Jurkat, Clone E6-1 (cell line): ENCODE data around the gene RAB8B. TPM values are rescaled to one million over a fixed set of nuclear protein-coding genes. Genes with fewer than 3 reads are reported as not detected.
A peak's percentile ranks its signal among the peaks of the same experiment; 100 is the strongest.

Source experiments
- DNase-seq: peaks from one replicate; pipeline ENCODE4 v3.0.0-alpha.2; 2011; ENCODE audit warnings: low read depth, low spot score
- H3K4me3 ChIP-seq: 2 replicates; pipeline ENCODE4 v1.5.1; 2011; ENCODE audit warnings: mild to moderate bottlenecking, low read length, control low read depth, moderate library complexity
- polyA plus RNA-seq: library from polyadenylated mRNA; unstranded; fragments of >200 nt; gene quantifications from one replicate; pipeline ENCODE4 v1.2.1, GENCODE V29; 2012; ENCODE audit warnings: missing spikeins; ENCODE audit not compliant: insufficient read length, insufficient read depth

Gene RAB8B
- polyA plus RNA-seq, result 45.0 TPM

DNA sequence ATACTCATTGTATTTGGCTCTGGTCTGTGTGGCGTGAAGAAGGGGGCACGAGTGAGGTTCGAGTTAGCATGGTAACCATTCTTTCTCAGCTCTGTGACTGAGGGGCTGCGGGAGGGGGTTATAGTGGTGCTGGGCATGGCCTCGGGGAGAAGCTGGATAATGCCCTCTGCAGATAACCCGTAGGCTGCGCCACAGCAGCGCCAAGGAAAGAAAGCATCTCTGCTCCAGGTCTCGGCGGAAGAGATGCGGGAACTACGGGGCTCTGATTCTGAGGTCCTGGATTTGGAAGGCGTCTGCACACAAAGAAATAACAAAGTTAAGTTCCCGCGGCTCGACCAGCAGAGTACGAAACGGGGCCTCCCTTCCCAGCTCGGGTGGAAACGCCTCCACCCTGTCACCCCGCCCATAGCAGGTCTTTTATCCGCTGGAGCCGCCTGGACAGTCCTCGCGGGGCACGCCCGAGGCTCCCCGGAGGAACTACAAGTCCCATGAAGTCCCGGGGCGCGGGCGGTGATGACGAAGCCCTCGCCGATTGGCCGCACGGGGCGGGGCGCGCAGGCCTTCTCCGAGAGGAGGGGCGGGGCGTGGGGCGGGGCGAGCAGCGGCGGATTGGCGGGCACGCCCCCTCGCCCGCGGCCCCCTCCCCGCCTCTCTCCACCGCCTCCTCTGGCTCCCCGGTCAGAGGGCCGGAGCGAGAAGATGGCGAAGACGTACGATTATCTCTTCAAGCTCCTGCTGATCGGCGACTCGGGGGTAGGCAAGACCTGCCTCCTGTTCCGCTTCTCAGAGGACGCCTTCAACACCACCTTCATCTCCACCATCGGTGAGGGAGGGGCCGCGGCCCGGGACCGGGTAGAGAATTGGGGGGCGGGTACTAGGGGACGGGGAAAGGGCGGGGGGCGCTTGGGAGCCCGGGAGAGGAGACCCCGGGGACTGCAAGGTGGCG is at the start of gene RAB8B:
TSS of gene RAB8B (plus strand) at position 681 of the 946 bp plus-strand sequence. CDS start at position 700, 19 bp downstream.
- peak; percentile 87 for DNase-seq
- H3K4me3 ChIP-seq, result peak within 1 kb of the TSS; percentile 90

DNA sequence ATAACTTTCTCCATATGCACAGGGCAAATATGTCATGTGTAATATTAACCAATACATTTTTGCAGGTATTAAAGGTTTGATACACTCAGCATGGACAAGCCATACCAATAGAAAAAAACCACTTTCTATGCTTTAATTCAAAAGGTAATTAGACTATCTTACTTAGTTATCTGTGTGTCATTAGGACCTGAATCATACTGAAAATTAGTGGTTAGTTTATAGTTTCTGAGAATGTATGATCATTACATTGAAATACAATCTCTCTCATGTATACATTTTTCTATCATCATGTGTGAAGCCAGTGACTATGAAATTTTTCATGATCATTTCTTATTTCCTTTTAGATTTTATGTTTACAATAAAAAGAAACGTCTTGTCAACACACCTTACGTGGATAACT is 48.5 kb upstream of the RAB8B start:
- DNase-seq, result no peak
- no peak overlapping the region for H3K4me3 ChIP-seq

GRCh38 chr15:63145426-63145825 is 44.0 kb upstream of the RAB8B start:
- no peak for DNase-seq
- no peak overlapping the region for H3K4me3 ChIP-seq

- H3K4me3 ChIP-seq, result no peak overlapping the region
- DNase-seq, result no peak
Measured at GRCh38 chr15:63146684-63147083, 42.7 kb upstream of the RAB8B start.

GRCh38 chr15:63151665-63152064 is 37.7 kb upstream of the RAB8B start:
- DNase-seq, result no peak
- no peak overlapping the region for H3K4me3 ChIP-seq

GRCh38 chr15:63155486-63155885 is 33.9 kb upstream of the RAB8B start:
- DNase-seq, result no peak
- no peak overlapping the region for H3K4me3 ChIP-seq

- DNase-seq, result no peak
- H3K4me3 ChIP-seq, result peak overlapping the region; percentile 87
Measured at GRCh38 chr15:63156086-63156710, 33.2 kb upstream of the RAB8B start.

- DNase-seq, result no peak
Measured at GRCh38 chr15:63156755-63157117, 32.7 kb upstream of the RAB8B start.

DNA sequence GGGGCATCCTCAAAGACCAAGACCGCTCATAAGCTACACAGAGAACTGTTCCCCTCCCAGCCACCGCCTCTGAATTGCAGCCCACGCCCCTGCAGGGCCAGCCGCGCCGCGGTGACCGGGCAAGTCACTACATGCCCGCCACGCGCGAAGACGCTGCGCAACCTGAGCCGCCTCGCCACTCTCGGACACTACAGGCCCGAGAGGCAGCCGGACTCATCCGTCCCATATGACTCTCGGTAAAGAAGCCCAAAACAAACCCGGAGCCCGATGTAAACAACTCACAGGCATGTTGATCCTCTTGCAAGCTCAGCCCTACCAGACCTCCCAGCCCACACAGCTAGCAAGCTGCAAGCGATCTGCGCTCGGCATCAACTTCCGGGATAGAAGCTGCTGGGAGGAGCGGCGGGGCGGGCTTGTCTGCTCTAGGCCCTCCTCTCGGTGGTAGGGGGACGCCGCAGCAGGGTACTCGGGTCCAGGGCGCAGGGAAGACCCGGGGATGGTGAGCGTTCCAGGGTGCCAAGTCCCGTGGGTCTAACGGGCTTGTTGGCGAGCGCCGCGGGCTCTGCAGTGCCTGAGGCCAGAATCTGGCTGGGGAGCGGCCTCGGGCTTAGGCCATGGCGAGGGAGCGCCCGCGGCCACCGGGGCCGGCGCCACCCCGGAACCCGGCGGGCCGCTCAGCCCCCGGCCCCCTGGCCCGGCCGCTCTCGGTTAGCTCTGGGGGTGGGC is 32.1 kb upstream of the RAB8B start, which contains the start of gene RPS27L:
TSS of gene RPS27L (minus strand) at position 360 of the 726 bp plus-strand sequence. CDS start at position 288, 72 bp downstream.
- peak; percentile 88 for DNase-seq
- peak within 1 kb of the TSS; percentile 87 for H3K4me3 ChIP-seq

More at GRCh38 chr15:63156755-63157117, 32.7 kb upstream of the RAB8B start:
- peak overlapping the region; percentile 87 for H3K4me3 ChIP-seq

- H3K4me3 ChIP-seq, result peak overlapping the region; percentile 87
- no peak for DNase-seq
Measured at GRCh38 chr15:63157891-63158431, 31.4 kb upstream of the RAB8B start.

- DNase-seq, result no peak
- no peak overlapping the region for H3K4me3 ChIP-seq
Measured at GRCh38 chr15:63160638-63161037, 28.8 kb upstream of the RAB8B start.

- H3K4me3 ChIP-seq, result no peak overlapping the region
- DNase-seq, result no peak
Measured at GRCh38 chr15:63163217-63163616, 26.2 kb upstream of the RAB8B start.

DNA sequence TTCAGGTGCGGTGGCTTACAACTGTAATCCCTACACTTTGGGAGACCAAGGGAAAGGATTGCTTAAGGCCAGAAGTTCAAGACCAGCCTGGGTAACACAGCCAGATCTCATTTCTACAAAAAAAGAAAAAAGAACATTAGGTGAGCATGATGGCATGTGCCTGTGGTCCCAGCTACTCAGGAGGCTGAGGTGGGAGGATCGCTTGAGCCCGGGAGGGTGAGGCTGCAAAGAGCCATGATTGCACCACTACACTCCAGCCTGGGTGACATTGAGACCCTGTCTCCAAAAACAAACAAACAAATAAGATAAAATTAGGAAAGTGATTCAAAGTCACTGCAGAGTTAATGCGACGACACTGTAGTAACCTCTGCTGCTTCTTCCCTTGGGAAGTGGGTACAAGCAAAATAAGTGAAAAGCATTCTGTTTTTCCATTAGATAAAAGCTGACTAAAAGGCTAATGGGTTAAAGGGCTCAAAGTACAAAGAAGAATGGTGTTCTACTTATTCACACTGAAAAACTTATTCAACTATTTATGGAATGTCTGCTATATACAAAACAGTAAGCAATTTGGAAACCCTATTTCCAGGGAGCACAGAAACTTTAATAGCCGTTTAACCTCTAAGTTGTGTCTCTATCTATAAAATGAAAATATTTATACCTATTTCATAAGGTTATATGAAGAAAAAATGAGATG is 24.1 kb upstream of the RAB8B start:
- no peak overlapping the region for H3K4me3 ChIP-seq
- DNase-seq, result no peak

DNA sequence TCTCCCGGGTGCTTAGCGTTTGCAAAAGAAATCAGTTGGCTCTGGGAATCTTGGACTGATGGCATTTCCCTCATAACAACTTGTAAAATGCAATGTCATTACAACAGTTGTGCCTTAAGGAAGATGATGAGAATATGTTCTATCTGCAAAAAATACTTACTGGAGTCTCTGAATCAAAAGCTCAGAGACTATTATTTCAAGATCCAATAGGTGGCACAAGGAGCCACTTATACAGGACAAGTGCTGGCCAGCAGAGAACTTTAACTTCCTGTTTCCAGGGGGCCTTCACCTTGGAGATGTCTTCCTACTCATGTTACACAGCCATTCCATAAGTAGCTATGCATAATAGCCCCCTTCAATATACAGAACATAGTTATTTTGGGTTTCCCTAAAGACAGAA is 23.2 kb upstream of the RAB8B start:
- no peak overlapping the region for H3K4me3 ChIP-seq
- peak; percentile 39 for DNase-seq

DNA sequence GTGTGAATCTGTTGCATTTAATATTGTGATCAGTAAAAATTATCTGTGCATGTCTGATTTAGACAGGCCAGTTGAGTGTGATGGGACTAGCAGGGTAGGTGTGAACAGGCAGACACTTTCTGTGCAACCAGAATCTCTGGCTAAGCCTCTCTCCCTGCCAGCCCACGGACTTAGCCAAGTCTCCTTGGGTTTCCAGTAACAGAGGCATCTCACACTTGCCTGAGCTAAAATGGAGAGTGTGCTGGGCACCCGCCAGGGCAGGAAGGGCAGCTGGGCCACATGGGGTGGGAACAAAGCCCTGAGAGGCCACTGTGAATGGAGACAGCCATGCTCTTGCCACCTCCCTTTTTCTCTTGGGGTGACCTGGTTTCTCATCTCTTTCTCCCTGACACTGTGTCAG is 19.6 kb upstream of the RAB8B start:
- DNase-seq, result no peak
- H3K4me3 ChIP-seq, result no peak overlapping the region

- DNase-seq, result no peak
Measured at GRCh38 chr15:63172376-63172775, 17.0 kb upstream of the RAB8B start.

DNA sequence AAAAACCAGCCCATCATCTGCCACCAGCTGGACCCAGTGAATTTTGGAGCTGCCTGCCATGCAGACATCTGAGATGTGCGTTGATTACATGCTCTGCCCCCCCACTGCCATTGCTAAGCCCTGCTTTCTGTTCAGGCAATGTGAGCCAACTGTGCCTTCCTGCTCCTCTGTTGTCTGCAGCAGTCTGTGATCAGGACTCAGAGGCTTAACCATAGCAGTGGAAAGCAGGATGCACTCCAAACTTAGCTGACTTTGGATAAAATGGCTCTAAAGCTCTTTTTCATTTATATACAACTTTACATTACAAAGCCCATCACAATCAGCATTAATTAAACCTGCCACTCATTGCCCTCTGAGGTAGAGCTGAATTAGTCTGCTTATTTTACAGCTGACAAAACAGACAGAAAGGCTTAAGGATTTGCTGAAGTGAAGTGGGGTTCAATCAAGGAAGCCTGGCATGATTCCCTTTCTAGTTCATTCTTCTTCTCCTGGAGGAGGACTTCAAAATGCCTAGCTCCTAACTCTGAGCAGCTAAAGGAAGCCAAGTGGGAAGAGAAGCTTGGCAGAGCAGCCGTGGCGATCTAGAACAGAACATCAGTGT is 16.5 kb upstream of the RAB8B start:
- no peak for DNase-seq
- no peak overlapping the region for H3K4me3 ChIP-seq

More at GRCh38 chr15:63172376-63172775, 17.0 kb upstream of the RAB8B start:
- no peak overlapping the region for H3K4me3 ChIP-seq

DNA sequence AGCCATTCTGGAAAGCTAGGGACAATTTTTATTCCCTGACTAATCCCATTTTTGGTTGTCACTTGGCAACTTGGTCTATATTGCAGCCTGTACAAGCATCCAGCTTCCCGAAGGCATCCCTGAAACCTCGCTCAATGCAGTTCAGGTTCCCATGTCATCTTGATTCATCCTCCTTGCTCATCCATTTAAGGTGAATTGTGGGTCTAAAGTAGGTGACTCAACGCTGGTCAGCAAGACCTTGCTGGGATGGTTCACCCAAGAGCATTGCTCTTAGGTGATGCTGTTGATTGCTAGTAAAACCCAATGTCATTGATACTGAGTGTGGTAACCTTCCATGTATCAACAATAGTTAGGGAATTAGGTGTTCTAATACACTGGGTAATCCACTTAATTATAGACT is 13.1 kb upstream of the RAB8B start:
- no peak overlapping the region for H3K4me3 ChIP-seq
- no peak for DNase-seq
